ENCODE data around the gene SLC6A4. TPM values are rescaled to one million over a fixed set of nuclear protein-coding genes. Genes with fewer than 3 reads are reported as not detected.
"Not testable (repeated sequence)": the region's sequence is repeated elsewhere in the genome, so short reads cannot be mapped to it uniquely, and the experiment has no call there.

The SLC6A4 gene
- total RNA-seq, 1 experiment from 2014 or later: not detected

DNA sequence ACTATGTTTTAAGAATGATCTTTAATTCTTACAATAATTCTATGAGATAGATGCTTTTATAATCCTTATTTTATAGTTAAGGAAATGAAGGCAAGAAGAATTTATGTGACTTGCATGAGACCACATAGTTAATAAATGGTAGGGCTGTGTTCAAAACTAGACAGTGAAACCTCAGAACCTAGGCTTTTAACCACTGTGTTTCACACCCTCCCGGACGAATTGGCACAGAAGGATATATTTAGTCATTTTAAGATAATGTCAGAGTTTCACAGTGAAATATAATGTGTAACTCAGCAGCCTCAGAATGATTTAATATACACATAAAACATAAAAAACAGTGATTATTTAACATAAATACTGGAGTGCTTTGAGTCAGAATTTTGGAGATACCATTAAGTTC is 61.8 kb downstream of the SLC6A4 start:
- DNase-seq (ENCODE audit: low spot score): no peak

DNA sequence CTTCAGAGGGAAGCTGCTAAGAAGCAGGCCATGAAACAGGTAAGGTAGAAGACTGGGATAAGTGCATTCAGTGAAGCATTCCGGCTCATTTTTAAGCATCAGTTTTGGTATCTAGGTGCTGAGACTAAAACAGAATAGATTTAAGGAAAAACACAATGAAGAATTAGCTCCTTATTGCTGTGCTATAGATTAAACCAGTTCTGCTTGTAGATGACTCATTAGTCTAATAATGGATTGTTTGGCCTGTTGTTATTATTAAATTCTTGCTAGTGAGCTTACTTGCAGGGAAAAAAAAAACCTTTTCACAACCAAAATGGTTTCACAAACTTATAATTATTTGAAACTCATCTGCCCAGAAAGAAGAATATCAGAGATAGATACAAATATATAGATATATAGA is 62.9 kb downstream of the SLC6A4 start:
- DNase-seq (ENCODE audit: low spot score): no peak

GRCh38 chr17:30170415-30170987 is 65.0 kb downstream of the SLC6A4 start:
- no peak for DNase-seq (ENCODE audit: low spot score)

DNA sequence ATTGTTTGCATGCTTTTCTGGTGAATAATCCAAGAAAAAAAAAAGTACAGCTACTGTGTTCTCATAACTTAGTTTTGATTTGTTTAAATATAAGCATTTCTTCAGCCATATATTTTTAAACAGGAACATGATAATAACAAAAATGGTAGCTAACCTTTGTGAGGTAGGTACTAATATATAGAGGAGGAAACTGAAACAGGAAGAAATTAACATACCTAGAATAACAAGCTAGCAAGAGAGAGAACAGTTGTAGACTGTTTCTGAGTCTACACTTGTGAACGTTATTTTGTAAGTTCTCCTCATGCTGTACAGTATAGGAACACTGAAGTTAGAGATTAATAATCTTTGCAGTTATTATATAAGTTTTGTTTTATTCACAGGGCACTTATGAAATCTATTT is 69.5 kb downstream of the SLC6A4 start:
- no peak for DNase-seq (ENCODE audit: low spot score)

DNA sequence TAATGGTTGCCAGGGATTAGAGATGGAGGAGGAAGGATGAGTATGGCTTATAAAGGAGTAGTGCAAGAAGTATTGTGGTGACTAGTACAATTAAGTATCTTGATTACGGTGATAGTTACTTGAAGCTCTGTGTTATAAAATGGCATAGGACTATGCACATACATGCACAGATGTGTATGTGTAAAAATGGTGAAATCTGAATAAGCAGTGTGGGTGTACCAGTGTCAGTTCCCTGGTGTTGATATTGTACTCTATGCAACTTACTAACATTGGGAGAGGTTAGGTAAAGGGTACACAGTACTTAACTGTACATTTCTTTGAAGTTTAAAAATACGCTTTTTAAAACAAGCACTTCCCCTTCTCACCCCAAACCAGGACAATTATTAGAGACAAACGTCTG is 70.3 kb downstream of the SLC6A4 start:
- no peak for DNase-seq (ENCODE audit: low spot score)

DNA sequence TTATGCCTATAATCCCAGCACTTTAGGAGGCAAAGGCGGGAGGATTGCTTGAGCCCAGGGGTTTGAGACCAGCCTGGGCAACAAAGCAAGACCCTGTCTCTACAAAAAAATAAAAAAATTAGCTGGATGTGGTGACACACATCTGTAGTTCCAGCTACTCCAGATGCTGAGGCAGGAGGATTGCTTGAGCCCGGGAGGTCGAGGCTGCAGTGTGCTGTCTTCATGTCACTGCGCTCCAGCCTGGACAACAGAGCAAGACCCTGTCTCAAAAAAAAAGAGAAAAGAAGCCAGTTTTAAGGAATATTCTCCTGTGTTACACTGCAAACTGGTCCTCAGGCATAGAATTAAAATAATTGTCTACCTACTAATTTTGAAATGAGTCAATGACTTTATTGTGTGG is 71.0 kb downstream of the SLC6A4 start:
- no peak for DNase-seq (ENCODE audit: low spot score)

GRCh38 chr17:30161601-30162000 is 73.9 kb downstream of the SLC6A4 start:
- no peak for DNase-seq (ENCODE audit: low spot score)

GRCh38 chr17:30160419-30161172 is 74.9 kb downstream of the SLC6A4 start:
- DNase-seq (ENCODE audit: low spot score): no peak

DNA sequence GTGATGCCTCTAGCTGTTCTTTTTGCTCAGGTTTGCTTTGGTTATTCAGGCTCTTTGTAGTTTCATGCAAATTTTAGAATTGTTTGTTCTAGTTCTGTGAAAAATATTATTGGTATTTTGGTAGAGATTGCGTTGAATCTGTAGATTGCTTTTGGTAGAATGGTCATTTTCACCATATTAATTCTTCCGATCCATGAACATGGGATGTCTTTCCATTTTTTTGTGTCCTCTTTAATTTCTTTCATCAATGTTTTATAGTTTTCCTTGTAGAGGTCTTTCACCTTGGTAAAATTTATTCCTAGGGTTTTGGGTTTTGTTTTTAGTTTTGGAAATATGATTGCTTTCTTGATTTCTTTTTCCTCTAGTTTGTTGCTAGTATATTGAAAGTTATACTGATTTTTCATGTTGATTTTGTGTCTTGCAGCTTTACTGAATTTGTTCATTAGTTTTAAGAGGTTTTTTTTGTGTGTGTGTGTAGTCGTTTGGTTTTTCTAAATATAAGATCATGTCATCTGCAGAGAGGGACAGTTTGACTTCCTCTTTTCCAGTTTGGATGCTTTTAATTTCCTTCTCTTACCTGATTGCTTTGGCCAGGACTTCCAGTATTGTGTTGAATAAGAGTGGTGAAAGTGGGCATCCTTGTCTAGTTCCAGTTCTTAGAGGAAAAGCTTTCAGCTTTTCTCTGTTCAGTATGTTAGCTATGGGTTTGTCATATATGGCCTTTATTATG is 76.4 kb downstream of the SLC6A4 start:
- DNase-seq (ENCODE audit: low spot score): no peak

DNA sequence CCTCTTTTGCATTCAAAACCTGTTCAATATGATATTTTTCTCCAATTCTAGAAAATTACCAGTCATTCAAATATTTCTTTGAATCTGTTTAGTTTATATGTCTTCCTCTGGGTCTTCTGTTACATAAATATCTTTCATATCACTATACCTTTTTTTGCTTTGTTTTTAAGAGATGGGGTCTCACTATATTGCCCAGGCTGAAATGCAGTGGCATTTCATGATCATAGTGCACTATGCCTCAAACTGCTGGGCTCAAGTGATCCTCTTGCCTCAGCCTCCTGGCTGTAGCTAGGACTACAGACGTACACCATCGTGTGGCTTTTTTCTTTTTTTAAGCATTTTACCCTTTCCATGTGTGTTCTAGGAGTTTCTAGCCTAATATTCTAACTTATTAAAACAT is 80.1 kb downstream of the SLC6A4 start:
- no peak for DNase-seq (ENCODE audit: low spot score)

- no peak for DNase-seq (ENCODE audit: low spot score)
Measured at GRCh38 chr17:30153463-30153862, 82.0 kb downstream of the SLC6A4 start.

GRCh38 chr17:30151471-30151870 is 84.0 kb downstream of the SLC6A4 start:
- no peak for DNase-seq (ENCODE audit: low spot score)

GRCh38 chr17:30148376-30148775 is 87.1 kb downstream of the SLC6A4 start:
- no peak for DNase-seq (ENCODE audit: low spot score)

- DNase-seq (ENCODE audit: low spot score): not testable (repeated sequence)
Measured at GRCh38 chr17:30147860-30148259, 87.6 kb downstream of the SLC6A4 start.

Other genes starting within 250 kb of the SLC6A4 start
- 1.9 and 5.0 TPM in 2 replicates for gene NSRP1, start 118.9 kb downstream of the SLC6A4 start, total RNA-seq (2014; rRNA removed; shearing (Covaris generic))
- gene BLMH, start 56.2 kb upstream of the SLC6A4 start, total RNA-seq (2014; rRNA removed; shearing (Covaris generic)): 32.9 and 48.8 TPM in 2 replicates
- gene TMIGD1, start 98.4 kb upstream of the SLC6A4 start, total RNA-seq (2014; rRNA removed; shearing (Covaris generic)): not detected in 2 replicates
- gene CPD, start 143.2 kb upstream of the SLC6A4 start, total RNA-seq (2014; rRNA removed; shearing (Covaris generic)): 37.9 and 40.8 TPM in 2 replicates
- 29.7 and 51.4 TPM in 2 replicates for gene GOSR1, start 241.7 kb upstream of the SLC6A4 start, total RNA-seq (2014; rRNA removed; shearing (Covaris generic))